Liver (tissue), 3 donors: Measurements from ENCODE around the gene TEAD2.

Experiments used
- GABPA ChIP-seq, 2 donors: IDR thresholded peaks in 1 of 2; conservative IDR thresholded peaks in 1 of 2; 2 replicates each; pipeline ENCODE4 v1.6.1; 2016; ENCODE audit warnings: antibody characterized with exemption in 2 of 2, mild to moderate bottlenecking in 1 of 2, moderate library complexity in 1 of 2
- RAD21 ChIP-seq, 2 donors: IDR thresholded peaks; 2 replicates each; pipeline ENCODE4 v1.6.1; 2016; ENCODE audit warnings: antibody characterized with exemption in 2 of 2, mild to moderate bottlenecking in 2 of 2
- REST ChIP-seq: IDR thresholded peaks from 2 replicates; pipeline ENCODE4 v1.6.1; 2016; ENCODE audit warnings: antibody characterized with exemption, mild to moderate bottlenecking
- TAF1 ChIP-seq: conservative IDR thresholded peaks from 2 replicates; pipeline ENCODE4 v1.6.1; 2016; ENCODE audit warnings: antibody characterized with exemption, mild to moderate bottlenecking
- TF ChIP-seq, protein P1 (sequence below): fragments of 150-350 bp; IDR thresholded peaks from 2 replicates; pipeline ENCODE4 v1.5.1; 2017; ENCODE audit warnings: improper control_type of control experiment, low read depth, low read length; ENCODE audit not compliant: missing input control
- donor health status: healthy.
- donor health status: healthy.

GRCh38 chr19:49338023-49338677 is 24.1 kb downstream of the TEAD2 start:
- no peak for TF ChIP-seq REST
- TF ChIP-seq, protein P1, sequence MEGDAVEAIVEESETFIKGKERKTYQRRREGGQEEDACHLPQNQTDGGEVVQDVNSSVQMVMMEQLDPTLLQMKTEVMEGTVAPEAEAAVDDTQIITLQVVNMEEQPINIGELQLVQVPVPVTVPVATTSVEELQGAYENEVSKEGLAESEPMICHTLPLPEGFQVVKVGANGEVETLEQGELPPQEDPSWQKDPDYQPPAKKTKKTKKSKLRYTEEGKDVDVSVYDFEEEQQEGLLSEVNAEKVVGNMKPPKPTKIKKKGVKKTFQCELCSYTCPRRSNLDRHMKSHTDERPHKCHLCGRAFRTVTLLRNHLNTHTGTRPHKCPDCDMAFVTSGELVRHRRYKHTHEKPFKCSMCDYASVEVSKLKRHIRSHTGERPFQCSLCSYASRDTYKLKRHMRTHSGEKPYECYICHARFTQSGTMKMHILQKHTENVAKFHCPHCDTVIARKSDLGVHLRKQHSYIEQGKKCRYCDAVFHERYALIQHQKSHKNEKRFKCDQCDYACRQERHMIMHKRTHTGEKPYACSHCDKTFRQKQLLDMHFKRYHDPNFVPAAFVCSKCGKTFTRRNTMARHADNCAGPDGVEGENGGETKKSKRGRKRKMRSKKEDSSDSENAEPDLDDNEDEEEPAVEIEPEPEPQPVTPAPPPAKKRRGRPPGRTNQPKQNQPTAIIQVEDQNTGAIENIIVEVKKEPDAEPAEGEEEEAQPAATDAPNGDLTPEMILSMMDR = no peak
- no peak for TF ChIP-seq TAF1
- no peak for TF ChIP-seq GABPA (IDR thresholded peaks at IDR 0.05 in 1 of 2, conservative IDR thresholded peaks at IDR 0.05 in 1 of 2)
- TF ChIP-seq RAD21 (IDR thresholded peaks at IDR 0.05) = no peak
